Measurements from ENCODE around the gene FAM13A.

FAM13A gene

DNA sequence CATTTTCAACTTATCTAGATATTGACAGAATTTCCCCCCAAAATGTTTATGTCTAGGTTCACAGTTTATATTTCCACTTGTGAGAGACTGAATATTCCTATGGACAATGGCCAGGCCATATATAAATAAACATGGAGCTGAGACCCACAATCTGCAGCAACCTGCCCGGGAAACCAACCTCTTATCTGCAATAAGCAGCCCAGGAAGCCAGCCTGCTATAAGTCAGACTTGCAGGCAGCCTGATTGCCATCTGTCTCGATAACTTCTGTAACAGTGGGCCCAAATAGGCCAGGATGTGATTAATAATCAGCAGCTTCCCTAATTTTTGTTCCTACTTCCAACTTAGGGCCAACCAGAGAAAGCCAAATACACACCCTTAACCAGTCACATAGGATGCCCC lies 354.2 kb downstream of the FAM13A start:
- no peak for DNase-seq

- DNase-seq: no peak
Observed at GRCh38 chr4:88698519-88698918, 358.5 kb downstream of the FAM13A start.

- DNase-seq: peak; percentile 64
Observed at GRCh38 chr4:88697588-88698329, 359.2 kb downstream of the FAM13A start, which contains the start of gene NAP1L5. Gene NAP1L5, minus strand, starts transcription at chr4:88697829. Its CDS starts 75 bp downstream, at chr4:88697754.

GRCh38 chr4:88697141-88697540 lies 359.8 kb downstream of the FAM13A start:
- DNase-seq: no peak

GRCh38 chr4:88696630-88697029 lies 360.4 kb downstream of the FAM13A start:
- DNase-seq: no peak

- no peak for DNase-seq
Observed at GRCh38 chr4:88693792-88694191, 363.2 kb downstream of the FAM13A start.

GRCh38 chr4:88690355-88690754 lies 366.6 kb downstream of the FAM13A start:
- no peak for DNase-seq

DNA sequence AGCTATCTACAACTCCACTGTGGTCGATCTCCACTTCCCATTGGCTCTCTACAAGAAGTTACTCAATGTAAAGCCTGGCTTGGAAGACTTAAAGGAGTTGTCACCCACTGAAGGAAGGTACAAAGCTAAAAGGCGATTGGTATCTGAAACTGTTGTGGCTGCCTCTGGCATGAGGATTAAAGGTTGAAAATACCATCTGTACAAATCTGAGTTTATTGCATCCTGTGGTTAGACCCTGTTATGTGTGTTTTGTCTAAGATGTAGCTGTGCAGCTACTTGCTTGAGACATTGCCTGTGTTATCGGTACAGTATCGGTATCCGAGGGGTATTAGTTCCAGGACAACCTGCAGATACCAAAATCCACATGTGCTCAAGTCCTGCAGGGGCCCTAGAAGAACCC lies 375.8 kb downstream of the FAM13A start:
- no peak for DNase-seq
